Endometrial microvascular endothelial cells (primary cell): ENCODE measurements around the gene ROPN1L. TPM values are rescaled to one million over a fixed set of nuclear protein-coding genes. Genes with fewer than 3 reads are reported as not detected.
"Not testable (repeated sequence)": the region's sequence is repeated elsewhere in the genome, so short reads cannot be mapped to it uniquely, and the experiment has no call there.

Experiments
- in situ Hi-C: cut with HindIII; loops from 2 replicates; pipeline ENCODE4 v1.10.0; 2017; ENCODE audit warnings: low sequenced_read_pairs, low pct_unique_long_range_greater_than_20kb; ENCODE audit errors: inconsistent ontology term
- total RNA-seq: library from RNA; depleted of rRNA; stranded (reverse); fragments of >200 nt; gene quantifications from one replicate; pipeline ENCODE4 v1.2.3, GENCODE V29; 2015; ENCODE audit errors: inconsistent ontology term

ROPN1L gene
- total RNA-seq, 1 donor from 2014 or later, result 0.46 TPM

GRCh38 chr5:10513501-10514442 lies 72.1 kb downstream of the ROPN1L start:
- in situ Hi-C loops, result no loop called here

- in situ Hi-C loops, result not testable (repeated sequence)
Observed at GRCh38 chr5:10514572-10514971, 72.9 kb downstream of the ROPN1L start.

Other genes with a start within 250 kb of the ROPN1L start
- gene ATPSCKMT, start 192.0 kb upstream of the ROPN1L start, total RNA-seq, result 16.5 TPM
- 698 TPM for gene CCT5, start 191.6 kb upstream of the ROPN1L start, total RNA-seq
- 4.0 TPM for gene CMBL, start 134.0 kb upstream of the ROPN1L start, total RNA-seq
- gene MARCHF6, start 88.2 kb upstream of the ROPN1L start, total RNA-seq, result 56.4 TPM
- 4.7 TPM for gene ANKRD33B, start 122.2 kb downstream of the ROPN1L start, total RNA-seq